Measurements from ENCODE around the gene PLA2G4A. TPM values are rescaled to one million over a fixed set of nuclear protein-coding genes. Genes with fewer than 3 reads are reported as not detected.

PLA2G4A gene
- total RNA-seq, 1 experiment from 2014 or later, result 8.6 TPM

GRCh38 chr1:186802388-186802787, 26.4 kb upstream of the PLA2G4A start:
- H2AFZ ChIP-seq (ENCODE audit: low read depth, low read length, poor library complexity, severe bottlenecking), result no peak overlapping the region
- no peak overlapping the region for H3K4me3 ChIP-seq (replicated peaks in 1 of 2; ENCODE audit: low read depth in 1 of 2, low read length in 2 of 2)
- TF ChIP-seq REST (IDR thresholded peaks at IDR 0.05; ENCODE audit: low read depth) (no peak), TCF7L2 (IDR thresholded peaks at IDR 0.05; ENCODE audit: borderline replicate concordance, extremely low read depth, insufficient read depth, insufficient read length) (no peak), YY1 (IDR thresholded peaks at IDR 0.05; ENCODE audit: extremely low read depth, insufficient replicate concordance, low read depth, low read length) (no peak), CTCF (IDR thresholded peaks at IDR 0.05 in 2 of 3, conservative IDR thresholded peaks at IDR 0.05 in 1 of 3; ENCODE audit: borderline replicate concordance in 1 of 3, insufficient read depth in 1 of 3, low read depth in 2 of 3, low read length in 2 of 3) (no peak), ZFX (IDR thresholded peaks at IDR 0.05) (no peak), ELF1 (IDR thresholded peaks at IDR 0.05; ENCODE audit: borderline replicate concordance, low read depth) (no peak), ZNF274 (IDR thresholded peaks at IDR 0.05; ENCODE audit: low read depth, low read length) (no peak), CEBPB (IDR thresholded peaks at IDR 0.05; ENCODE audit: low read depth) (no peak), POLR2A (IDR thresholded peaks at IDR 0.05; ENCODE audit: borderline replicate concordance, extremely low read depth, insufficient read depth, insufficient read length) (no peak), RAD21 (IDR thresholded peaks at IDR 0.05; ENCODE audit: low read depth) (no peak), POLR2AphosphoS5 (IDR thresholded peaks at IDR 0.05; ENCODE audit: low read depth, low read length) (no peak), EZH2 (IDR thresholded peaks at IDR 0.05) (no peak), JUND (IDR thresholded peaks at IDR 0.05) (no peak), SP1 (IDR thresholded peaks at IDR 0.05; ENCODE audit: low read depth) (no peak), ATF3 (IDR thresholded peaks at IDR 0.05) (no peak), SIN3A (IDR thresholded peaks at IDR 0.05; ENCODE audit: low read depth) (no peak), ZBTB33 (IDR thresholded peaks at IDR 0.05; ENCODE audit: extremely low read depth, insufficient replicate concordance, low read length) (no peak), EGR1 (IDR thresholded peaks at IDR 0.05; ENCODE audit: low read depth) (no peak)
- intact Hi-C loops (cut with micrococcal nuclease), result no loop called here
- no peak overlapping the region for H3K9ac ChIP-seq (ENCODE audit: low read length)
- no peaks in the 10 kb centered on the region for H3K79me2 ChIP-seq (ENCODE audit: insufficient read depth, low read length)
- ChIA-PET RAD21 (ENCODE audit: low non-redundant PET in 1 of 2, low total read pairs in 2 of 2, uncharacterized antibody in 2 of 2, unreplicated experiment in 2 of 2) (no interaction called here), POLR2A (interaction anchor here (0.7 kb wide), 1 partner anchor 13 kb away, joined by 5 read pairs; no protein-coding TSS in a partner anchor), CTCF (no interaction called here)
- no peaks in the 10 kb centered on the region for H4K20me1 ChIP-seq (ENCODE audit: insufficient read depth)
- H3K36me3 ChIP-seq (ENCODE audit: control insufficient read depth in 1 of 2, insufficient read depth in 2 of 2, low read length in 2 of 2), result no peaks in the 10 kb centered on the region
- DNase-seq (ENCODE audit: low read depth, low spot score) (no peak), ATAC-seq (no peak)
- peaks cover 3% of the 10 kb centered on the region; the same call in 1 of the 2 replicates for H3K9me2 ChIP-seq (ENCODE audit: insufficient read depth)
- H3K4me2 ChIP-seq (ENCODE audit: low read length), result no peak overlapping the region
- H3K4me1 ChIP-seq (ENCODE audit: control insufficient read depth in 1 of 2, insufficient read depth in 2 of 2, low read length in 2 of 2), result no peaks in the 10 kb centered on the region
- no peaks in the 10 kb centered on the region for H3K9me3 ChIP-seq (ENCODE audit: control insufficient read depth in 1 of 2, insufficient read depth in 1 of 2, low read depth in 1 of 2, low read length in 2 of 2)
- no peaks in the 10 kb centered on the region for H3K27me3 ChIP-seq (ENCODE audit: insufficient read depth, low read length)
- BruUV-seq (replicated peaks), result no TSS peak
- H3K27ac ChIP-seq (ENCODE audit: low read depth, low read length), result no peak overlapping the region
